ENCODE measurements around the gene PIK3IP1.

Gene PIK3IP1

DNA sequence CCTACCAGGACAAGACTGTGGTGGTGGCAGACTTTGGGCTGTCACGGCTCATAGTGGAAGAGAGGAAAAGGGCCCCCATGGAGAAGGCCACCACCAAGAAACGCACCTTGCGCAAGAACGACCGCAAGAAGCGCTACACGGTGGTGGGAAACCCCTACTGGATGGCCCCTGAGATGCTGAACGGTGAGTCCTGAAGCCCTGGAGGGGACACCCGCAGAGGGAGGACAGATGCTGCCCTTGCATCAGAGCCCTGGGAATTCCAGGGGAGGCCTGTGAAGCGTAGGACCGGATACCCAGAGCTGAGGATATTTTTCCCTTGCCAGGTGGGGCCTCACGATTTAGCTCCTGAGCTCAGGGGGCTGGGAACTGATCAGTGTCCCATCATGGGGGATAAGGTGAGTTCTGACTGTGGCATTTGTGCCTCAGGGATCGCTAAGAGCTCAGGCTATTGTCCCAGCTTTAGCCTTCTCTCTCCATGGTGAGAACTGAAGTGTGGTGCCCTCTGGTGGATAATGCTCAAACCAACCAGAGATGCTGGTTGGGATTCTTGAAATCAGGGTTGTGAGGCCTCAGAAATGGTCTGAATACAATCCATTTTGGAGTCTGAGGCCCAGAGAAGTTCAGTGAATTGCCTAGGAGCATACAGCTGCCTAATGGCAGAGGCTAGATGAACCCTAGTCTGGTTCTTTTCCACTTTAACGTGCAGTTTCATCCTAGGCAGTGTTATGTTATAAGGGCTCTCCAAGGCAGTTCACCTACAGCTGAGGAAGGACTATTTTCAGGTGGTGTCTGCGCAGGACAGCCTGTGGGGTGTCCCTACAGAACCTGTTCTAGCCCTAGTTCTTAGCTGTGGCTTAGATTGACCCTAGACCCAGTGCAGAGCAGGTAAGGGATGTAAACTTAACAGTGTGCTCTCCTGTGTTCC lies 19.5 kb downstream of the PIK3IP1 start:
- no peaks in the 10 kb centered on the region for H3K9me3 ChIP-seq (ENCODE audit: control insufficient read depth in 1 of 2, low read length in 2 of 2)
- H3K27me3 ChIP-seq (ENCODE audit: control insufficient read depth in 1 of 2, insufficient read depth in 2 of 2, low read length in 2 of 2) = no peaks in the 10 kb centered on the region
- H3K27ac ChIP-seq (ENCODE audit: low read depth, low read length) = no peak overlapping the region
- no peak overlapping the region for H3K4me3 ChIP-seq (ENCODE audit: low read depth in 1 of 2, low read length in 2 of 2)
- peaks cover 31 to 83% of the 10 kb centered on the region in 2 donors for H3K36me3 ChIP-seq (ENCODE audit: control insufficient read depth in 1 of 2, insufficient read depth in 2 of 2, low read length in 2 of 2)
- peaks cover 7% of the 10 kb centered on the region in 2 donors for H3K4me1 ChIP-seq (ENCODE audit: control insufficient read depth in 1 of 2, insufficient read depth in 2 of 2, low read length in 2 of 2)
- no peak overlapping the region for H3K9ac ChIP-seq (ENCODE audit: low read depth in 1 of 2, low read length in 2 of 2)

DNA sequence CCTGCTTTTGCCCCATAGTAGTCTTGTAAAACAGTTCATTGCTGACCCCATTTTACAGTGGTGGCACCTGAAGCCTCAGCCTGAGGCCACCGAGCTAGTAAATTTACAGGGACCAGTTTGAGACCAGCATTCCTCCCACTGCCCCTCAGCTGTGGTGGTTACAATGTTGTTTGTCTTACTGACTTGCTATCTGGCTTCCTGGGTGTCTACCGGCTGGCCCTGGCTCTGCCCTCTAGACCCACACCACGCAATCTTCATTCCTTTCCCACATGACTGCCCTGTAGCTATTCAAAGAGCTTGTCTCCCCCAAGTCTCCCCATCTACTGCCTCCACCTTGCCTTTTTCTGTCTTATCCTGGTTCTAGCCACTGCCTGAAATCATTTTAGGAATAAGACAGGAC lies 20.8 kb downstream of the PIK3IP1 start:
- Histone ChIP-seq H3K4me1 (ENCODE audit: control insufficient read depth in 1 of 2, insufficient read depth in 2 of 2, low read length in 2 of 2) (peaks cover 7% of the 10 kb centered on the region in 2 donors), H3K27ac (ENCODE audit: low read depth, low read length) (no peak overlapping the region), H3K36me3 (ENCODE audit: control insufficient read depth in 1 of 2, insufficient read depth in 2 of 2, low read length in 2 of 2) (peaks cover 41 to 89% of the 10 kb centered on the region in 2 donors), H3K9me3 (ENCODE audit: control insufficient read depth in 1 of 2, low read length in 2 of 2) (no peaks in the 10 kb centered on the region), H3K27me3 (ENCODE audit: control insufficient read depth in 1 of 2, insufficient read depth in 2 of 2, low read length in 2 of 2) (no peaks in the 10 kb centered on the region), H3K9ac (ENCODE audit: low read depth in 1 of 2, low read length in 2 of 2) (no peak overlapping the region), H3K4me3 (ENCODE audit: low read depth in 1 of 2, low read length in 2 of 2) (no peak overlapping the region)

DNA sequence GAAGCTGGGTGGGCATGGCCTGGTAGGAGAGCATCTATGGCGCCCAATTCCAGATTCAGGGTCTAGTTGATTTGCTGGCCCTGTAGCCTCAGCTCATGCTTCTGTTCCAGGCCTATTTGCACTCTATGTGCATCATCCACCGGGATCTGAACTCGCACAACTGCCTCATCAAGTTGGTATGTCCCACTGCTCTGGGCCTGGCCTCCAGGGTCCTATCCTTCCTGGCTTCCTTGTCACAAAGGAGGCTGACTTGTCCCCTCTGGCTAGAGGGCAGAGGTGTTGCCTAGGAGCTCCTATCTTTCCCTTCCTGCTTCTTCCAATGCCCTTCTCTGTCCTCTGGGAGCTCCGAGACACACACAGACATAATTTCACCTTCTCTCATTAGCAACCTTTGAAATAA lies 21.3 kb downstream of the PIK3IP1 start:
- Histone ChIP-seq H3K27ac (ENCODE audit: low read depth, low read length) (no peak overlapping the region), H3K36me3 (ENCODE audit: control insufficient read depth in 1 of 2, insufficient read depth in 2 of 2, low read length in 2 of 2) (peaks cover 46 to 92% of the 10 kb centered on the region in 2 donors), H3K9me3 (ENCODE audit: control insufficient read depth in 1 of 2, low read length in 2 of 2) (no peaks in the 10 kb centered on the region), H3K4me1 (ENCODE audit: control insufficient read depth in 1 of 2, insufficient read depth in 2 of 2, low read length in 2 of 2) (peaks cover 7% of the 10 kb centered on the region in 2 donors), H3K4me3 (ENCODE audit: low read depth in 1 of 2, low read length in 2 of 2) (no peak overlapping the region), H3K27me3 (ENCODE audit: control insufficient read depth in 1 of 2, insufficient read depth in 2 of 2, low read length in 2 of 2) (no peaks in the 10 kb centered on the region), H3K9ac (ENCODE audit: low read depth in 1 of 2, low read length in 2 of 2) (no peak overlapping the region)

GRCh38 chr22:31269892-31270579 lies 22.3 kb downstream of the PIK3IP1 start:
- Histone ChIP-seq H3K4me3 (ENCODE audit: low read depth in 1 of 2, low read length in 2 of 2) (no peak overlapping the region), H3K4me1 (ENCODE audit: control insufficient read depth in 1 of 2, insufficient read depth in 2 of 2, low read length in 2 of 2) (peaks cover 4 to 6% of the 10 kb centered on the region in 2 donors), H3K27me3 (ENCODE audit: control insufficient read depth in 1 of 2, insufficient read depth in 2 of 2, low read length in 2 of 2) (no peaks in the 10 kb centered on the region), H3K27ac (ENCODE audit: low read depth, low read length) (no peak overlapping the region), H3K9me3 (ENCODE audit: control insufficient read depth in 1 of 2, low read length in 2 of 2) (no peaks in the 10 kb centered on the region), H3K9ac (ENCODE audit: low read depth in 1 of 2, low read length in 2 of 2) (no peak overlapping the region), H3K36me3 (ENCODE audit: control insufficient read depth in 1 of 2, insufficient read depth in 2 of 2, low read length in 2 of 2) (peaks cover 53 to 88% of the 10 kb centered on the region in 2 donors)

DNA sequence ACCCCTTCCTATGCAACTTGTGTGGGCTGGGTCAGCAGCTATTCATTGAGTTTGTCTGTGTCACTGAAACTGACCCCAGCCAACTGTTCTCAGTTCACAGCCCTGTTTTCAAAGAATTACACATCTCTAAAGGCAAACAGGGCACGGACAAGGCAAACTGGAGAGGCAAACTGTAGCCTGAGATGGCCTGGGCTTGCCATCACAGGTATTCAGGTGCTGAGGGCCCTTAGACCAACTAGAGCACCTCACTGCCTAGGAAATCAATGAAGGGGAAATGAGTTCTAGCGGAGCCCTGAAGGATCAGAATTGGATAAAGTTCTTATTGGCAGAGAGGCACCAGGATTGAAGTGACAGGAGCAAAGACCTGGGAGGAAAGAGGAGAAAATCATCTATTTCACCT lies 24.0 kb downstream of the PIK3IP1 start:
- Histone ChIP-seq H3K4me3 (ENCODE audit: low read depth in 1 of 2, low read length in 2 of 2) (no peak overlapping the region), H3K36me3 (ENCODE audit: control insufficient read depth in 1 of 2, insufficient read depth in 2 of 2, low read length in 2 of 2) (peaks cover 56 to 80% of the 10 kb centered on the region in 2 donors), H3K9me3 (ENCODE audit: control insufficient read depth in 1 of 2, low read length in 2 of 2) (no peaks in the 10 kb centered on the region), H3K27me3 (ENCODE audit: control insufficient read depth in 1 of 2, insufficient read depth in 2 of 2, low read length in 2 of 2) (no peaks in the 10 kb centered on the region), H3K9ac (ENCODE audit: low read depth in 1 of 2, low read length in 2 of 2) (no peak overlapping the region), H3K27ac (ENCODE audit: low read depth, low read length) (no peak overlapping the region), H3K4me1 (ENCODE audit: control insufficient read depth in 1 of 2, insufficient read depth in 2 of 2, low read length in 2 of 2) (peaks cover 5 to 7% of the 10 kb centered on the region in 2 donors)

DNA sequence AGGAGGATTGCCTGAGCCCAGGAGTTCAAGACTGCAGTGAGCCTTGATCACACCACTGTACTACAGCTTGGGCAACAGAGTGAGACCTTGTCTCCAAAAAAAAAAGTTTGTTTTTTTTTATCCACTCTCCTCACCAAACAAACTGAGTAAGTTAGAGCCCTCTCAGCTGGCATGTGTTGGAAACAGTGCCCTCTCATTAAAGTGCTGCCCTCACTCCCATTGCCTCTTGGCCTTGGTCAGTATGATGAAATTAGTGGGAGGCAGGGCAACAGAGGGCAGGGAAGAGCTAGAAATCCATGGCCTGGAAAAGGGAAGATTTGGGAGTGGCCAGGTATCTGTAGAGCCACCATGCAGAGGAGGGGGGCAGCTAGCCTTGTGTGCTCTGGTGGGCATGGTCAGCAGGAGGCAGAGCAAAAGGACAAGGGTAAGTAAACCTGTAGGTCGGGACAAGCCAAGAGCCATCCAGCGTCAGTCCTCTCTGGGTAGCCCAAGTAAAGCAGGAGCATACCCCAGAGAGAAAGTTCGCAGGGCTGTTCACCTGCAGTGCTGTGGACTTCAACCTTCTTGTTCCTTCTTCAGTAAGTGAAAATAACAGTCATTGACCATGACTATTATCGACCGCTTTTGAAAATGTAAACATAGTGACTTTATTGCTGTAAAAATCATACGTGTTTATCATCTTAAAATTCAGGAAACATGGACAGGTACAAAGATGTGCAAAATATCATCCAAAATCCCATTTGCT lies 28.2 kb downstream of the PIK3IP1 start:
- H3K27ac ChIP-seq (ENCODE audit: low read depth, low read length) = no peak overlapping the region

GRCh38 chr22:31262312-31263133 lies 29.8 kb downstream of the PIK3IP1 start:
- Histone ChIP-seq H3K4me1 (ENCODE audit: control insufficient read depth in 1 of 2, insufficient read depth in 2 of 2, low read length in 2 of 2) (peaks cover 5 to 7% of the 10 kb centered on the region in 2 donors), H3K9me3 (ENCODE audit: control insufficient read depth in 1 of 2, low read length in 2 of 2) (no peaks in the 10 kb centered on the region), H3K27me3 (ENCODE audit: control insufficient read depth in 1 of 2, insufficient read depth in 2 of 2, low read length in 2 of 2) (no peaks in the 10 kb centered on the region), H3K27ac (ENCODE audit: low read depth, low read length) (no peak overlapping the region), H3K36me3 (ENCODE audit: control insufficient read depth in 1 of 2, insufficient read depth in 2 of 2, low read length in 2 of 2) (peaks cover 62 to 79% of the 10 kb centered on the region in 2 donors), H3K9ac (ENCODE audit: low read depth in 1 of 2, low read length in 2 of 2) (no peak overlapping the region), H3K4me3 (ENCODE audit: low read depth in 1 of 2, low read length in 2 of 2) (no peak overlapping the region)

More for the DNA sequence above, 28.2 kb downstream of the PIK3IP1 start:
- H3K36me3 ChIP-seq (ENCODE audit: control insufficient read depth in 1 of 2, insufficient read depth in 2 of 2, low read length in 2 of 2) = peaks cover 63 to 81% of the 10 kb centered on the region in 2 donors
- H3K9ac ChIP-seq (ENCODE audit: low read depth in 1 of 2, low read length in 2 of 2) = no peak overlapping the region
- H3K4me1 ChIP-seq (ENCODE audit: control insufficient read depth in 1 of 2, insufficient read depth in 2 of 2, low read length in 2 of 2) = peaks cover 5 to 7% of the 10 kb centered on the region in 2 donors
- no peaks in the 10 kb centered on the region for H3K27me3 ChIP-seq (ENCODE audit: control insufficient read depth in 1 of 2, insufficient read depth in 2 of 2, low read length in 2 of 2)
- H3K4me3 ChIP-seq (ENCODE audit: low read depth in 1 of 2, low read length in 2 of 2) = no peak overlapping the region
- no peaks in the 10 kb centered on the region for H3K9me3 ChIP-seq (ENCODE audit: control insufficient read depth in 1 of 2, low read length in 2 of 2)

- Histone ChIP-seq H3K36me3 (ENCODE audit: control insufficient read depth in 1 of 2, insufficient read depth in 2 of 2, low read length in 2 of 2) (peaks cover 43 to 59% of the 10 kb centered on the region in 2 donors), H3K27ac (ENCODE audit: low read depth, low read length) (no peak overlapping the region), H3K4me3 (ENCODE audit: low read depth in 1 of 2, low read length in 2 of 2) (no peak overlapping the region), H3K9me3 (ENCODE audit: control insufficient read depth in 1 of 2, low read length in 2 of 2) (no peaks in the 10 kb centered on the region), H3K4me1 (ENCODE audit: control insufficient read depth in 1 of 2, insufficient read depth in 2 of 2, low read length in 2 of 2) (peaks cover 5 to 7% of the 10 kb centered on the region in 2 donors), H3K27me3 (ENCODE audit: control insufficient read depth in 1 of 2, insufficient read depth in 2 of 2, low read length in 2 of 2) (no peaks in the 10 kb centered on the region), H3K9ac (ENCODE audit: low read depth in 1 of 2, low read length in 2 of 2) (no peak overlapping the region)
Measured at GRCh38 chr22:31260474-31260856, 31.8 kb downstream of the PIK3IP1 start.

GRCh38 chr22:31259798-31260473 lies 32.4 kb downstream of the PIK3IP1 start:
- Histone ChIP-seq H3K36me3 (ENCODE audit: control insufficient read depth in 1 of 2, insufficient read depth in 2 of 2, low read length in 2 of 2) (peaks cover 42 to 59% of the 10 kb centered on the region in 2 donors), H3K27ac (ENCODE audit: low read depth, low read length) (no peak overlapping the region), H3K9ac (ENCODE audit: low read depth in 1 of 2, low read length in 2 of 2) (no peak overlapping the region), H3K27me3 (ENCODE audit: control insufficient read depth in 1 of 2, insufficient read depth in 2 of 2, low read length in 2 of 2) (no peaks in the 10 kb centered on the region), H3K9me3 (ENCODE audit: control insufficient read depth in 1 of 2, low read length in 2 of 2) (no peaks in the 10 kb centered on the region), H3K4me1 (ENCODE audit: control insufficient read depth in 1 of 2, insufficient read depth in 2 of 2, low read length in 2 of 2) (peaks cover 5 to 7% of the 10 kb centered on the region in 2 donors), H3K4me3 (ENCODE audit: low read depth in 1 of 2, low read length in 2 of 2) (no peak overlapping the region)
